Erythroblast (primary cell): ENCODE measurements around the gene ZFP92.

Experiments used
- GATA1 ChIP-seq: IDR thresholded peaks from 2 replicates; pipeline ENCODE4 v1.6.1; 2011; ENCODE audit warnings: low read depth, mild to moderate bottlenecking, control low read depth, low read length, moderate library complexity
- POLR2A ChIP-seq: IDR thresholded peaks from 2 replicates; pipeline ENCODE4 v1.6.1; 2011; ENCODE audit warnings: mild to moderate bottlenecking, low read length

DNA sequence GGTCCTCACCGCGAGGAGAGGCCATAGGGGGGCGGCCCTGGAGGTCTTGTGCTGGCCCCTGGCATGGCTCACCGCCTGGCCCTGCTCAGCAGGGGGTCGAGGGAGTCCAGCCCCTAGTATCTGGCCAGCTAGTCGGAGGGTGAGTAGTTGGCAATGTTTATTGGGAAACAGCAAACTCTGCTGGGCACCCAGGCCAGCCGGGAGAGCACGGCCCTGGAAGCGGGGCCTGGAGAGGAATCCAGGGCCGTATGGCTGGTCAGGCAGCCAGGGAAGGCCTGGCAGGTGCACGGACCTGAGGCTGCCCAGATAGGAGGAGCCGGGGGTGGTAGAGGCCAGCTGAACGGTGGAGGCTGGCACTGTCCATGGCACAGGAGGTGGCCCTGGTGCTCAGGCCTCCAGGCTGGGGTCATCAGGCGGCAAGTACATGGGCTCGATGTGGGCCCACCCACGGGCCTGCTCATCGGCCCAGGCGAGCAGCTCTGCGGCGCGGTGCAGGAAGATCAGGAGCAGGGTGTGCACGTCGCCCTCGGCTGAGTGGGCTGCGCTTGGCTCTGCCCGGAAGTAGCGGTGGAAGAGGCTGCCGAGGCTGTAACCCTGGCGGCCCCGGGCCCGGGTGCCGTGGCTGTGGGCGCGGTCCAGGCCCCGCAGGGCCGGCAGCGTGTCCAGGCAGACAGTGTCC, 33.2 kb downstream of the ZFP92 start:
- TF ChIP-seq POLR2A = no peak
- no peak for TF ChIP-seq GATA1
